ENCODE data around the gene POU1F1.
"Not testable (repeated sequence)": the region's sequence is repeated elsewhere in the genome, so short reads cannot be mapped to it uniquely, and the experiment has no call there.

POU1F1 gene

DNA sequence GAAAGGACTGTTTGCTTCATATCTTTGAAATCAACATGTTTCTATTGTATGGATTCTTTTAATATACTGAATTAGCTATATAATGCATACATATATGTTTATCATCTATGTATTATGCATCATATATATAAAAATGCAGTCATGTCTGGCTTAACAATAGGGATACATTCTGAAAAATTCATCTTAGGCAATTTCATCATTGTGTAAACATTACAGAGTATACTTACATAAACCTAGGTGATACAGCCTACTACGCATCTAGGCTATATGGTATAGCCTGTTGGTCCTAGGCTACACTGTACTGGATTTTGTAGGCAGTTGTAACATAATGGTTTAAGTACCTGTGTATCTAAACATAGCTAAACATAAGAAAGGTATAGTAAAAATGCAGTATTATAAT, 27.6 kb downstream of the POU1F1 start:
- DNase-seq (ENCODE audit: low spot score), result no peak
- TF ChIP-seq, protein P1, sequence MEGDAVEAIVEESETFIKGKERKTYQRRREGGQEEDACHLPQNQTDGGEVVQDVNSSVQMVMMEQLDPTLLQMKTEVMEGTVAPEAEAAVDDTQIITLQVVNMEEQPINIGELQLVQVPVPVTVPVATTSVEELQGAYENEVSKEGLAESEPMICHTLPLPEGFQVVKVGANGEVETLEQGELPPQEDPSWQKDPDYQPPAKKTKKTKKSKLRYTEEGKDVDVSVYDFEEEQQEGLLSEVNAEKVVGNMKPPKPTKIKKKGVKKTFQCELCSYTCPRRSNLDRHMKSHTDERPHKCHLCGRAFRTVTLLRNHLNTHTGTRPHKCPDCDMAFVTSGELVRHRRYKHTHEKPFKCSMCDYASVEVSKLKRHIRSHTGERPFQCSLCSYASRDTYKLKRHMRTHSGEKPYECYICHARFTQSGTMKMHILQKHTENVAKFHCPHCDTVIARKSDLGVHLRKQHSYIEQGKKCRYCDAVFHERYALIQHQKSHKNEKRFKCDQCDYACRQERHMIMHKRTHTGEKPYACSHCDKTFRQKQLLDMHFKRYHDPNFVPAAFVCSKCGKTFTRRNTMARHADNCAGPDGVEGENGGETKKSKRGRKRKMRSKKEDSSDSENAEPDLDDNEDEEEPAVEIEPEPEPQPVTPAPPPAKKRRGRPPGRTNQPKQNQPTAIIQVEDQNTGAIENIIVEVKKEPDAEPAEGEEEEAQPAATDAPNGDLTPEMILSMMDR (IDR thresholded peaks at IDR 0.05; ENCODE audit: extremely low read depth, missing control alignments), result no peak

DNA sequence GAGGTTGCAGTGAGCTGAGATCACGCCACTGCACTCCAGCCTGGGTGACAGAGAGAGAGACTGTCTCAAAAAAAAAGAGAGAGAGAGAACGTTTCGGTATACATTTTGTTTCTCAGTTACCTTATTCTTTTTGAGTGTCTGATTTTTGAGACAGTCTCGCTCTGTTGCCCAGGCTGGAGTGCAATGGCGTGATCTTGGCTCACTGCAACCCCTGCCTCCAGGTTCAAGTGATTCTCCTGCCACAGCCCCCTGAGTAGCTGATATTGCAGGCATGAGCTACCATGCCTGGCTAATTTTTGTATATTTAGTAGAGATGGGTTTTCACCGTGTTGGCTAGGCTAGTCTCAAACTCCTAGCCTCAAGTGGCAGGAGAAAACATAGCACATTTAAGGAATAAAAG, 28.2 kb downstream of the POU1F1 start:
- not testable (repeated sequence) for DNase-seq (ENCODE audit: low spot score)

DNA sequence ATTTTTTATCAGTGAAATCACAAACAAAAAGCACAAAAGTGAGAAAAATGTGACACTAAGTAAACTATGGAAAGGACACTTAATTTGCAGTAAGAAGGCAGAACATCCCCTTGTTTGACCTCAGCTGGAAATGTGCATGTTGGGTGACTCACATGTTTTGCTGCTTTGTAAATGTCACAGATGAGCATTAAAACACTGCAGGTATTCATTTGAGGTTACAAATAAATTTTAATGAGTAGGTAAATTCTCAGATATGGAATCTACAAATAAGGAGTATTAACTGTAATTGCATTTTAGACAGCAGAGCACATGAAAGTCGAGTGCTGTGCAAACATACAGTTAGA, 29.0 kb downstream of the POU1F1 start:
- TF ChIP-seq, protein P1 (IDR thresholded peaks at IDR 0.05; ENCODE audit: extremely low read depth, missing control alignments), result no peak
- no peak for DNase-seq (ENCODE audit: low spot score)

DNA sequence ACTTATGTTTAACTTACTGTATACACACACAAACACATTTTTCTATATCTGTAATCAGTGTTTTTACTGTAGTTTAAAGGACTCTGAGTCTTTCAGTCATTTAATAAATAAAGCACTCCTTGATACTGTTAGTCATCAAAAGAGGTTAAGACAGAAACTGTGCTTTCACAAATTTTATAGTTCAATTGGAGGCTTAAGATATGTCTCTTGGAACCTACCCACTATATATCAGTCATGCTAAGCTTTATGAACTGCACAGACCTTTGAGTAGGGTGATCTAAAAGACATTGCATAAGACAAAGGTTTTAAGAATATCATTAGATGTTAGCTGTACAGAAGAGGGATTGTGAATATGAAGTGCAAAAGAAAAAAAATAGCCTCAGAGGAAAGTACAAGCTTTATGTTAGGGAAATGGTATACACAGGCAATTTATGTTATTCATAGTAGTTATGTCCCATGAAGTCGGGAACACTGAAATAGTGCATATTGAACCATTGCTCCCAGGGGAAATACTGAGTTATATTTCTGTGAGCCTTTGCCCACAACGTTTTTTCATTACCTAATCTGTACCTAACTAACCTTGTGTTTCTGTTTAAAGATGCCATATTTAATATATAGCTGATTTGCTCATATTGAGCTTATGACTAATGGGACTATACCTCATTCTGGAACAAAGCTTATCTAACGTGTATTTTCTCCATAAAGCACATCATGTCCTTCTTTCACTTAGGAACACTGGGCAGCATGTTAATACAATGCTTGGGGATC, 29.5 kb downstream of the POU1F1 start:
- no peak for DNase-seq (ENCODE audit: low spot score)
- TF ChIP-seq, protein P1 (IDR thresholded peaks at IDR 0.05; ENCODE audit: extremely low read depth, missing control alignments), result no peak

DNA sequence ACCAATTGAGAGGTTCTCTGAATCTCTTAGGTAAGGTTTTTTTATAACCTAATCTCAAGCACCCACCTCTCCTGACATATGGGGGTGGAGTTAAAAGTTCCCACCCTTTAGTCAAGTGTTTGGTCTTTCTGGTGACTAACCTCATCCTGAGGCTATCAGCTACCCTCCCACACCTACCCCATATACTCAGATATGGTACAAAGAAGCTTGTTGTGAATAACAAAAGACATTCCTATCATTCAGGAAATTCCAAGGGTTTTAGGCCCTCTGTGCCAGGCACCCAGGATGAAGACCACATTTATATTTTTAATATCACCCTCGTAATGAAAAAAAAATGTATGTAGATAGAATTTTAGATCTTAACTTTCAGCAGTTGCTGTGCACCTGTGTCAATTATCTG, 40.3 kb downstream of the POU1F1 start:
- DNase-seq (ENCODE audit: low spot score), result no peak
- TF ChIP-seq, protein P1 (IDR thresholded peaks at IDR 0.05; ENCODE audit: extremely low read depth, missing control alignments), result no peak

DNA sequence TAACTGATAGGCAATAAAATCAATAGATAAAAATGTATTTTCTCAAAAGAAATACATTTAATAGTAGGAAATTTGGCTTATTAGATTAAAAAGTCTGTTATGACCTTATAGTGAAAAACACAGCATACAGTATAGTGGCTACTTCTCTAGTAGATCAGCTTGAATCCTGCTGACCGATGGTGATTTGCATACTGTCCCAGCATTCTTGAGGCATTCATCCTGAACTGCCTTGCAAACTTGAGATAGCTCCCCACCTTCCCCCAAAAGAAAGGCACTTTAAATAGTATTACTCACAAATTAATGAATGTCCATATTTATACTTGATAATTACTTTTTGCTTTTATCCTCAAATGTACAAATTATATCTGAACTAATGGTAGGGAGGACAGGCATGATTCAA, 42.6 kb downstream of the POU1F1 start:
- TF ChIP-seq, protein P1 (IDR thresholded peaks at IDR 0.05; ENCODE audit: extremely low read depth, missing control alignments), result no peak
- DNase-seq (ENCODE audit: low spot score), result no peak

DNA sequence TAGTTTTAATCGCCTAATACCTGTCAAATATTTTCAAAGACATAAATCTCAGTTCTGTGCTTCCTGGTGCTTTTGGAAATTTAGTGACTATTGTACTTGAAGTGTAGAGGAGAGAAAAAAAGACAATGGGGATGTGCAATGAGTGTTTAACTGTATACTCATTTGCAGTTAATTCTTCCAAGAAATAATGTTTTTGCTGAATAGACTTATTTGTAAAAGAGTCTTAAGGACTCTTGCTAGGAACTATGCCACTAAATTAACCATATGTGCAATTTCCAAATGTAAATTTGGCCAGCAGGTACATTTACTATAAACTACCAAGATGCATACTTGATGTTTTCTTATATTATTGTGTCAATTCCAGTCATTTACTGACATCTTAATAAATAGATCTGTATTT, 47.3 kb downstream of the POU1F1 start:
- TF ChIP-seq, protein P1 (IDR thresholded peaks at IDR 0.05; ENCODE audit: extremely low read depth, missing control alignments), result no peak
- no peak for DNase-seq (ENCODE audit: low spot score)

DNA sequence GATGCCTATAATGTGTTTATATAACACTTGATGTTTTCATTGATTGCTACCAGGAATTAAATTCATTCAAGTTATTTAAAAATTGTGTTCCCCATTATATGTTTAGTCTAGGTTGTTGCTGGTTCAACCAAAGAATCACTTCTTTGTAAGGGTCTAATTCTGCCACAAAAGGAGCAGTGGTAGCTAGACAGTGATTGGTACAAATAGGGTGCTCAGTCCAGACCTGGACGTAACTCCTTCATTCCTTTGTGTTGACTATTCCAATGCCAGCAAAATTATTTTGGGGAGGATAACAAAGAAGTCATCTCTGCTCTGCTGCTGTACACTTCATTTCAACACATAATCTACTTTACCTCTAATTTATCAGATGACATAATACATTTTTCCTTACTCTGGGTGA, 48.1 kb downstream of the POU1F1 start:
- TF ChIP-seq, protein P1 (IDR thresholded peaks at IDR 0.05; ENCODE audit: extremely low read depth, missing control alignments), result no peak
- DNase-seq (ENCODE audit: low spot score), result no peak

All from GM20000 (cell line).